Erythroblast (primary cell): Measurements from ENCODE around the gene HIPK4.

Experiments
- GATA1 ChIP-seq: IDR thresholded peaks from 2 replicates; pipeline ENCODE4 v1.6.1; 2011; ENCODE audit warnings: low read depth, mild to moderate bottlenecking, control low read depth, low read length, moderate library complexity
- POLR2A ChIP-seq: IDR thresholded peaks from 2 replicates; pipeline ENCODE4 v1.6.1; 2011; ENCODE audit warnings: mild to moderate bottlenecking, low read length

GRCh38 chr19:40390084-40390742, at the start of gene HIPK4:
- TF ChIP-seq POLR2A (no peak), GATA1 (no peak)
